Caco-2 (cell line): ENCODE measurements around the gene DSCAM. TPM values are rescaled to one million over a fixed set of nuclear protein-coding genes. Genes with fewer than 3 reads are reported as not detected.

Source experiments
- BruUV-seq: library from RNA; stranded (reverse); fragments of 400-500 nt; replicated peaks from 2 replicates; lab custom pipeline; 2021; lab: Mats Ljungman, UMichigan
- CTCF ChIA-PET: fragments of 300-600 bp; sonication (Branson Sonifier 250); formaldehyde crosslinking; loops from one replicate; lab custom pipeline; 2022; ENCODE audit warnings: antibody characterized with exemption; lab: Charles Lee
- POLR2A ChIA-PET: fragments of 300-600 bp; sonication (Branson Sonifier 250); formaldehyde crosslinking; loops from one replicate; lab custom pipeline; 2022; ENCODE audit warnings: antibody characterized with exemption; lab: Charles Lee
- DNase-seq, 2 experiments: peaks; one replicate each; pipeline versions ENCODE4 v3.0.0 to v3.0.0-alpha.2; 2020 to 2022
- H3K27me3 ChIP-seq: replicated peaks from 2 replicates; pipeline ENCODE4 v1.6.0; 2011; ENCODE audit warnings: low read length; ENCODE audit not compliant: control insufficient read depth, insufficient read depth
- H3K36me3 ChIP-seq: 2 replicates; pipeline ENCODE4 v1.5.1; 2011; ENCODE audit warnings: low read length; ENCODE audit not compliant: control insufficient read depth, insufficient read depth
- H3K4me1 ChIP-seq: fragments of 250-450 bp; sonication (Bioruptor Pico); 2 replicates; pipeline ENCODE4 v1.5.1; 2020; ENCODE audit warnings: mild to moderate bottlenecking
- H3K4me3 ChIP-seq: 2 replicates; pipeline ENCODE4 v1.5.1; 2011; ENCODE audit warnings: low read depth, mild to moderate bottlenecking, control low read depth, low read length
- H3K9me3 ChIP-seq: fragments of 250-450 bp; sonication (Bioruptor Pico); 2 replicates; pipeline ENCODE4 v1.5.1; 2020; ENCODE audit warnings: mild to moderate bottlenecking, moderate library complexity
- H3K27ac Mint-ChIP-seq: one replicate; pipeline ENCODE4 v1.8.0; 2022; ENCODE audit warnings: mixed read lengths; ENCODE audit not compliant: unreplicated experiment
- H3K27me3 Mint-ChIP-seq: one replicate; pipeline ENCODE4 v1.8.0; 2022; ENCODE audit warnings: mixed read lengths; ENCODE audit not compliant: insufficient read depth, unreplicated experiment
- H3K36me3 Mint-ChIP-seq: one replicate; pipeline ENCODE4 v1.8.0; 2022; ENCODE audit warnings: mild to moderate bottlenecking, mixed read lengths; ENCODE audit not compliant: insufficient read depth, unreplicated experiment
- H3K4me1 Mint-ChIP-seq: one replicate; pipeline ENCODE4 v1.8.0; 2022; ENCODE audit warnings: low read depth, mixed read lengths; ENCODE audit not compliant: unreplicated experiment
- H3K4me3 Mint-ChIP-seq: one replicate; pipeline ENCODE4 v1.8.0; 2022; ENCODE audit warnings: mild to moderate bottlenecking, moderate library complexity, mixed read lengths; ENCODE audit not compliant: unreplicated experiment
- H3K9me3 Mint-ChIP-seq: one replicate; pipeline ENCODE4 v1.8.0; 2022; ENCODE audit warnings: mixed read lengths; ENCODE audit not compliant: unreplicated experiment
- CTCF ChIP-seq, 2 experiments: fragments of 200-600 bp in 1 of 2; IDR thresholded peaks; 1 replicate in 1 of 2; 2 replicates in 1 of 2; pipeline versions ENCODE4 v1.5.1 to v1.8.0; 2011 to 2022; ENCODE audit warnings: antibody characterized with exemption in 1 of 2, control low read depth in 1 of 2, inconsistent platforms in 1 of 2, low read depth in 1 of 2, low read length in 1 of 2, mild to moderate bottlenecking in 1 of 2, moderate library complexity in 1 of 2; ENCODE audit not compliant: insufficient read depth in 1 of 2, severe bottlenecking in 1 of 2, unreplicated experiment in 1 of 2
- intact Hi-C: fragments of 100-400 bp; cut with micrococcal nuclease; formaldehyde crosslinking; loops from one replicate; pipeline ENCODE4 v1.10.0; 2022; ENCODE audit not compliant: unreplicated experiment
- total RNA-seq: library from RNA; stranded (reverse); gene quantifications from 2 replicates; pipeline ENCODE4 v1.2.3, GENCODE V29; 2022

DSCAM gene
- total RNA-seq, 1 experiment from 2014 or later, result not detected

- H3K36me3 Mint-ChIP-seq, result no peaks in the 10 kb centered on the region
- H3K27me3 ChIP-seq, result no peaks in the 10 kb centered on the region
- H3K4me1 ChIP-seq, result no peaks in the 10 kb centered on the region
- H3K4me1 Mint-ChIP-seq, result no peaks in the 10 kb centered on the region
- BruUV-seq, result no TSS peak
- no peaks in the 10 kb centered on the region for H3K9me3 ChIP-seq
- H3K4me3 Mint-ChIP-seq, result no peak overlapping the region
- ChIA-PET POLR2A (no interaction called here), CTCF (no interaction called here)
- DNase-seq, result no peak
- H3K27ac Mint-ChIP-seq, result no peak overlapping the region
- no peak for TF ChIP-seq CTCF (IDR thresholded peaks at IDR 0.05; ENCODE audit: insufficient read depth in 1 of 2, low read depth in 1 of 2, low read length in 1 of 2, severe bottlenecking in 1 of 2, unreplicated experiment in 1 of 2)
- H3K27me3 Mint-ChIP-seq, result peaks cover 14% of the 10 kb centered on the region
- H3K36me3 ChIP-seq, result no peaks in the 10 kb centered on the region
- H3K4me3 ChIP-seq, result no peak overlapping the region
- intact Hi-C loops, result no loop called here
- H3K9me3 Mint-ChIP-seq, result no peaks in the 10 kb centered on the region
These were observed 385.9 kb downstream of the DSCAM start for GRCh38 chr21:40461008-40461407.

GRCh38 chr21:40457741-40458140 lies 389.2 kb downstream of the DSCAM start:
- Mint-ChIP-seq H3K4me1 (no peaks in the 10 kb centered on the region), H3K4me3 (no peak overlapping the region), H3K27me3 (peaks cover 17% of the 10 kb centered on the region), H3K36me3 (no peaks in the 10 kb centered on the region), H3K9me3 (no peaks in the 10 kb centered on the region), H3K27ac (no peak overlapping the region)
- Histone ChIP-seq H3K36me3 (no peaks in the 10 kb centered on the region), H3K4me1 (no peaks in the 10 kb centered on the region), H3K27me3 (no peaks in the 10 kb centered on the region), H3K9me3 (no peaks in the 10 kb centered on the region), H3K4me3 (no peak overlapping the region)
- ChIA-PET POLR2A (no interaction called here), CTCF (no interaction called here)
- DNase-seq, result no peak
- no TSS peak for BruUV-seq
- intact Hi-C loops, result no loop called here
- TF ChIP-seq CTCF (IDR thresholded peaks at IDR 0.05; ENCODE audit: insufficient read depth in 1 of 2, low read depth in 1 of 2, low read length in 1 of 2, severe bottlenecking in 1 of 2, unreplicated experiment in 1 of 2), result no peak

DNA sequence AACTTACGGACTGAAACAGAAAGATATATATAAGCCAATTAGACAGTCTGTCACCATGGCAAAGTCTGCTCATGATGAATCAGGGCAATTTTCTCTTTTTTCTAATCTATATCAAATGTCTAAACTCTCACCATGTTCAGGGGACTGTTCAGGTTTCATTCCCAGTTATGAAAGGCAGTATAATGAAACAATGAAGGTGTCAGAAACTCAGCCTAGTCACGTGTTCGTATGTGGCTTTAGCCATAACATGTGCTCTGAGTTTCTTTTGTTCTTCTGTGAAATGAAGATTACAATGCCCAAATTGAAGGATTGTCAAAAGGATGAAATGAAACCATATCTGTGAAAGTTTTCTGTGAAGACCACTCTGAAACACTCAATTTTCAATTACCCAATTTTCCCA lies 392.9 kb downstream of the DSCAM start:
- no peaks in the 10 kb centered on the region for H3K9me3 Mint-ChIP-seq
- H3K27ac Mint-ChIP-seq, result no peak overlapping the region
- no peaks in the 10 kb centered on the region for H3K27me3 ChIP-seq
- no peak overlapping the region for H3K4me3 Mint-ChIP-seq
- no peaks in the 10 kb centered on the region for H3K9me3 ChIP-seq
- no peaks in the 10 kb centered on the region for H3K36me3 ChIP-seq
- no peak for DNase-seq
- H3K4me1 Mint-ChIP-seq, result no peaks in the 10 kb centered on the region
- no peak overlapping the region for H3K4me3 ChIP-seq
- H3K27me3 Mint-ChIP-seq, result peaks cover 17% of the 10 kb centered on the region
- no peaks in the 10 kb centered on the region for H3K36me3 Mint-ChIP-seq
- BruUV-seq, result no TSS peak
- CTCF ChIA-PET, result no interaction called here
- intact Hi-C loops, result no loop called here
- no peaks in the 10 kb centered on the region for H3K4me1 ChIP-seq
- no peak for TF ChIP-seq CTCF (IDR thresholded peaks at IDR 0.05; ENCODE audit: insufficient read depth in 1 of 2, low read depth in 1 of 2, low read length in 1 of 2, severe bottlenecking in 1 of 2, unreplicated experiment in 1 of 2)
- POLR2A ChIA-PET, result no interaction called here
